PC-3 (cell line): ENCODE results near the gene TMEM158. TPM values are rescaled to one million over a fixed set of nuclear protein-coding genes. Genes with fewer than 3 reads are reported as not detected.

Source experiments
- ATAC-seq: fragments of 200-7000 bp; cut with Tn5 transposase; 2 replicates; pipeline ENCODE4 v1.9.1; 2020; ENCODE audit warnings: mild to moderate bottlenecking, moderate library complexity
- BruUV-seq: library from RNA; stranded (reverse); fragments of 400-500 nt; replicated peaks from 2 replicates; lab custom pipeline; 2021; lab: Mats Ljungman, UMichigan
- CTCF ChIA-PET: fragments of 300-600 bp; sonication (Branson Sonifier 250); formaldehyde crosslinking; loops from one replicate; lab custom pipeline; 2022; ENCODE audit warnings: antibody characterized with exemption; lab: Charles Lee
- POLR2A ChIA-PET: fragments of 300-600 bp; sonication (Branson Sonifier 250); formaldehyde crosslinking; loops from one replicate; lab custom pipeline; 2022; ENCODE audit warnings: antibody characterized with exemption; ENCODE audit not compliant: unreplicated experiment; lab: Charles Lee
- DNase-seq: peaks from one replicate; pipeline ENCODE4 v3.0.0-alpha.2; 2015
- H2AFZ ChIP-seq: fragments of 300-600 bp; sonication (generic); 2 replicates; pipeline ENCODE4 v1.6.0; 2016; ENCODE audit warnings: antibody characterized with exemption, low read length
- H3F3A ChIP-seq: fragments of 300-600 bp; sonication (generic); one replicate; pipeline ENCODE4 v1.6.0; 2017; ENCODE audit warnings: antibody characterized with exemption, low read length, control low read depth, mild to moderate bottlenecking; ENCODE audit not compliant: unreplicated experiment
- H3K27ac ChIP-seq: fragments of 300-600 bp; sonication (generic); 2 replicates; pipeline ENCODE4 v1.5.1; 2016; ENCODE audit warnings: mild to moderate bottlenecking, low read length
- H3K27me3 ChIP-seq: fragments of 300-600 bp; sonication (generic); 2 replicates; pipeline ENCODE4 v1.6.1; 2016; ENCODE audit warnings: low read length, mixed read lengths
- H3K36me3 ChIP-seq: fragments of 300-600 bp; sonication (generic); 2 replicates; pipeline ENCODE4 v1.6.1; 2016; ENCODE audit warnings: low read depth, mixed run types, low read length, mixed read lengths
- H3K4me1 ChIP-seq: fragments of 300-600 bp; sonication (generic); 2 replicates; pipeline ENCODE4 v1.5.1; 2016; ENCODE audit warnings: low read length; ENCODE audit not compliant: insufficient read depth
- H3K4me2 ChIP-seq: fragments of 300-600 bp; sonication (generic); 2 replicates; pipeline ENCODE4 v1.6.0; 2016; ENCODE audit warnings: low read length
- H3K4me3 ChIP-seq: fragments of 300-600 bp; sonication (generic); 2 replicates; pipeline ENCODE4 v1.5.1; 2016; ENCODE audit warnings: mild to moderate bottlenecking, low read length, mixed read lengths
- H3K79me2 ChIP-seq: fragments of 300-600 bp; sonication (generic); 2 replicates; pipeline ENCODE4 v1.6.1; 2017; ENCODE audit warnings: low read length, mixed read lengths
- H3K9ac ChIP-seq: fragments of 300-600 bp; sonication (generic); 2 replicates; pipeline ENCODE4 v1.6.0; 2016; ENCODE audit warnings: mild to moderate bottlenecking, low read length
- H3K9me2 ChIP-seq: fragments of 300-600 bp; sonication (generic); replicated peaks from 2 replicates; pipeline ENCODE4 v1.6.1; 2016; ENCODE audit warnings: mixed run types, low read length, mixed read lengths
- H3K9me3 ChIP-seq: fragments of 300-600 bp; sonication (generic); 2 replicates; pipeline ENCODE4 v1.6.1; 2016; ENCODE audit warnings: low read length, mixed read lengths
- H4K20me1 ChIP-seq: fragments of 300-600 bp; sonication (generic); 2 replicates; pipeline ENCODE4 v1.6.1; 2016; ENCODE audit warnings: low read length, mixed read lengths
- EZH2 ChIP-seq: fragments of 300-600 bp; sonication (generic); IDR thresholded peaks from one replicate; pipeline ENCODE4 v1.6.1; 2017; ENCODE audit warnings: antibody characterized with exemption, mild to moderate bottlenecking, low read length; ENCODE audit not compliant: unreplicated experiment
- EZH2phosphoT487 ChIP-seq: fragments of 300-600 bp; sonication (generic); IDR thresholded peaks from 2 replicates; pipeline ENCODE4 v1.6.1; 2018; ENCODE audit warnings: mild to moderate bottlenecking, antibody characterized with exemption, low read length, borderline replicate concordance
- intact Hi-C: fragments of 100-400 bp; cut with micrococcal nuclease; formaldehyde crosslinking; loops from 2 replicates; pipeline ENCODE4 v1.9.0; 2023
- total RNA-seq: library from RNA; depleted of rRNA; stranded (reverse); fragments of >200 nt; gene quantifications from 2 replicates; pipeline ENCODE4 v1.2.3, GENCODE V29; 2014
- TF ChIP-seq, protein P1 (sequence below): fragments of 300-600 bp; sonication (generic); conservative IDR thresholded peaks from 2 replicates; pipeline ENCODE4 v1.5.1; 2017; ENCODE audit warnings: antibody characterized with exemption, low read depth, mild to moderate bottlenecking, low read length

TMEM158 gene
- total RNA-seq, 1 experiment from 2014 or later: 82.9 TPM

DNA sequence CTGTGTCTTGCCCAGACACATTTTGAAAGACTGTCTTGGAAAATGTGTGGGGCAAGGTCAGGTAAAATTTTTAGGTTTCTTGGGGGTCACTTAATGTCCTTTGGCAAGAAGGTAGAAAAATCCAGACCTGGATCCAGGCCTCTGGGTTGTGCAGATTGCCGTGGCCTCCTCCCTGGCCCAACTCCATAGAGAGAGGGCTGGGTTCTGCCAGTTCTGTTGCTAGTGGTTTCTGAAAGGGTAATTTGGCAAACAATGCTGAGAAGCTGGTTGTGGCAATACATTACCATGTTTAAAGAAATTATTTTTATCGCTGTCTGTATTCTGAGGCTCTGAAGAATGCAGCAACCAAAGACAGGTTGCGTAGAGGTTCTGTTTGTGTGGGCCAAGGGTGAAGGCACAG is 20.2 kb upstream of the TMEM158 start:
- no peak overlapping the region for H3K27ac ChIP-seq
- CTCF ChIA-PET: no interaction called here
- ATAC-seq: no peak

DNA sequence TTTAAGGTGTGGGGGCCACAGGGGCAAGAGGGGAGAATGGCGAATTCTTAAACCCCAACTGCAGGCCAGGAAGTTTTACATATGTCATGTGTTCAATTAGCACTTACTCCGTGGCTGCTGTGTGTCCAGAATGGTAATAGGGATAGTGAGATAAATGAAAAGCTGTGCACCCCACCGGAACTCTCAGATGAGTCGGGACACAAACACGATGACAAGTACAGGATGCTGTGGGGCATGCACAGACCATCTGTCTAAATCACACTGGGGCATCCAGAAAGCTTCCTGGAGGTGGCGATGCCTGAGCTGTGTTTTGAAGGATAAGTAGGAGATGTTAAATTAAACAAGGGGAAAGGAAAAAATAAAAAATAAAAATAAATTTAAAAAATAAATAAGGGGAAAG is 18.3 kb upstream of the TMEM158 start:
- Histone ChIP-seq H3K9ac (no peak overlapping the region), H3K4me1 (peaks cover 3% of the 10 kb centered on the region; the same call in 1 of the 2 replicates), H2AFZ (no peak overlapping the region), H3K27ac (no peak overlapping the region), H3K36me3 (no peaks in the 10 kb centered on the region), H3K27me3 (no peaks in the 10 kb centered on the region), H3K9me2 (no peaks in the 10 kb centered on the region), H3K4me3 (no peak overlapping the region), H3K9me3 (no peaks in the 10 kb centered on the region), H3K4me2 (no peak overlapping the region), H3F3A (no peaks in the 10 kb centered on the region), H3K79me2 (no peaks in the 10 kb centered on the region), H4K20me1 (no peaks in the 10 kb centered on the region)
- DNase-seq: no peak
- ATAC-seq: no peak
- no TSS peak for BruUV-seq
- TF ChIP-seq EZH2 (no peak), EZH2phosphoT487 (no peak)
- TF ChIP-seq, protein P1, sequence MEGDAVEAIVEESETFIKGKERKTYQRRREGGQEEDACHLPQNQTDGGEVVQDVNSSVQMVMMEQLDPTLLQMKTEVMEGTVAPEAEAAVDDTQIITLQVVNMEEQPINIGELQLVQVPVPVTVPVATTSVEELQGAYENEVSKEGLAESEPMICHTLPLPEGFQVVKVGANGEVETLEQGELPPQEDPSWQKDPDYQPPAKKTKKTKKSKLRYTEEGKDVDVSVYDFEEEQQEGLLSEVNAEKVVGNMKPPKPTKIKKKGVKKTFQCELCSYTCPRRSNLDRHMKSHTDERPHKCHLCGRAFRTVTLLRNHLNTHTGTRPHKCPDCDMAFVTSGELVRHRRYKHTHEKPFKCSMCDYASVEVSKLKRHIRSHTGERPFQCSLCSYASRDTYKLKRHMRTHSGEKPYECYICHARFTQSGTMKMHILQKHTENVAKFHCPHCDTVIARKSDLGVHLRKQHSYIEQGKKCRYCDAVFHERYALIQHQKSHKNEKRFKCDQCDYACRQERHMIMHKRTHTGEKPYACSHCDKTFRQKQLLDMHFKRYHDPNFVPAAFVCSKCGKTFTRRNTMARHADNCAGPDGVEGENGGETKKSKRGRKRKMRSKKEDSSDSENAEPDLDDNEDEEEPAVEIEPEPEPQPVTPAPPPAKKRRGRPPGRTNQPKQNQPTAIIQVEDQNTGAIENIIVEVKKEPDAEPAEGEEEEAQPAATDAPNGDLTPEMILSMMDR: no peak
- ChIA-PET CTCF (no interaction called here), POLR2A (no interaction called here)
- intact Hi-C loops: no loop called here

More for the DNA sequence above, 20.2 kb upstream of the TMEM158 start:
- Histone ChIP-seq H3K36me3 (no peaks in the 10 kb centered on the region), H3K9ac (no peak overlapping the region), H3K79me2 (no peaks in the 10 kb centered on the region), H3K9me3 (no peaks in the 10 kb centered on the region), H2AFZ (no peak overlapping the region), H3K4me1 (peaks cover 7% of the 10 kb centered on the region; the same call in 1 of the 2 replicates), H3F3A (no peaks in the 10 kb centered on the region), H3K4me2 (no peak overlapping the region), H3K27me3 (no peaks in the 10 kb centered on the region), H3K4me3 (no peak overlapping the region), H3K9me2 (no peaks in the 10 kb centered on the region), H4K20me1 (no peaks in the 10 kb centered on the region)
- DNase-seq: no peak
- BruUV-seq: no TSS peak
- POLR2A ChIA-PET: no interaction called here
- intact Hi-C loops: no loop called here
- TF ChIP-seq EZH2 (no peak), EZH2phosphoT487 (no peak)
- TF ChIP-seq, protein P1: no peak

DNA sequence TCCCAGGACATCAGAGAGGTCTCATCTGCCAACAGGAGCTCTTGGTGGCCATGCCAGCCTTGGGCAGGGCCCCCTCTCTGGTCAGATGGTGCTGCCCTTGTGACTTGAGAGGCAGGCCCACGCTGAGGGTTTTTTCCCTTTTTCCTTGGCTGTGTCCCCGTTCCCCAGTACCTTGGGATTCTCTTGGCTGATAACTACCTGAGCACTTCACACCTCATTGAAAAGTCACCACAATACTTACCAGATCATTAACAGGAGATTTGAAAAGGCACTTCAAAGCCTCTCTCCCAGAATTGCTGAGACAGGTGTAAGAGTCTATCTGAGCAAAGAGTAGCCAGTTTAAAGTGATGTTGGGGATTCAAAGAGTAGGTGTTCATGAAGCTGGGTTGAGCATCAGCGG is 15.1 kb upstream of the TMEM158 start:
- DNase-seq: no peak
- no peaks in the 10 kb centered on the region for H3K79me2 ChIP-seq
- H3K4me1 ChIP-seq: no peaks in the 10 kb centered on the region
- no peak overlapping the region for H3K27ac ChIP-seq
- intact Hi-C loops: no loop called here
- no peak overlapping the region for H3K9ac ChIP-seq
- no peak overlapping the region for H2AFZ ChIP-seq
- no peak overlapping the region for H3K4me3 ChIP-seq
- H3F3A ChIP-seq: no peaks in the 10 kb centered on the region
- CTCF ChIA-PET: no interaction called here
- H3K9me3 ChIP-seq: no peaks in the 10 kb centered on the region
- H4K20me1 ChIP-seq: no peaks in the 10 kb centered on the region
- no peaks in the 10 kb centered on the region for H3K9me2 ChIP-seq
- no peaks in the 10 kb centered on the region for H3K27me3 ChIP-seq
- POLR2A ChIA-PET: no interaction called here
- H3K36me3 ChIP-seq: no peaks in the 10 kb centered on the region
- no TSS peak for BruUV-seq
- no peak for ATAC-seq
- H3K4me2 ChIP-seq: no peak overlapping the region
- TF ChIP-seq, protein P1: no peak
- TF ChIP-seq EZH2phosphoT487 (no peak), EZH2 (no peak)
